Lung (tissue), 12 donors: ENCODE measurements around the gene ADGRF1. TPM values are rescaled to one million over a fixed set of nuclear protein-coding genes. Genes with fewer than 3 reads are reported as not detected.

Experiments
- ATAC-seq: fragments of 200-7000 bp; cut with Tn5 transposase; one replicate; pipeline ENCODE4 v1.9.1; 2020; ENCODE audit warnings: moderate number of reproducible peaks; ENCODE audit not compliant: insufficient read depth, low FRiP score
- DNase-seq, 3 donors: peaks; one replicate each; pipeline ENCODE4 v3.0.0-alpha.2; 2013 to 2017
- H3K27ac ChIP-seq, 2 donors: one replicate each; pipeline ENCODE4 v1.5.1; 2013; ENCODE audit warnings: mild to moderate bottlenecking in 2 of 2, moderate library complexity in 2 of 2, control low read depth in 1 of 2, inconsistent platforms in 1 of 2, low read depth in 1 of 2, low read length in 1 of 2
- H3K27me3 ChIP-seq, 3 donors: one replicate each; pipeline ENCODE4 v1.5.1; 2013; ENCODE audit warnings: low read length in 2 of 3; ENCODE audit not compliant: control insufficient read depth in 3 of 3, insufficient read depth in 3 of 3
- H3K36me3 ChIP-seq, 4 donors: one replicate each; pipeline ENCODE4 v1.5.1; 2013; ENCODE audit warnings: low read length in 4 of 4, mild to moderate bottlenecking in 1 of 4, moderate library complexity in 1 of 4; ENCODE audit not compliant: control insufficient read depth in 4 of 4, insufficient read depth in 4 of 4
- H3K4me1 ChIP-seq, 5 donors: one replicate each; pipeline ENCODE4 v1.5.1; 2013; ENCODE audit warnings: low read length in 5 of 5, mild to moderate bottlenecking in 2 of 5, moderate library complexity in 1 of 5; ENCODE audit not compliant: control insufficient read depth in 5 of 5, insufficient read depth in 5 of 5
- H3K4me3 ChIP-seq: one replicate; pipeline ENCODE4 v1.5.1; 2013; ENCODE audit warnings: mild to moderate bottlenecking, control low read depth, moderate library complexity
- H3K9ac ChIP-seq, 2 donors: one replicate each; pipeline ENCODE4 v1.5.1; 2013; ENCODE audit warnings: low read length in 2 of 2, control low read depth in 1 of 2; ENCODE audit not compliant: insufficient read depth in 1 of 2
- H3K9me3 ChIP-seq, 4 donors: one replicate each; pipeline ENCODE4 v1.5.1; 2013; ENCODE audit warnings: low read length in 3 of 4, mild to moderate bottlenecking in 1 of 4, moderate library complexity in 1 of 4; ENCODE audit not compliant: control insufficient read depth in 4 of 4, insufficient read depth in 3 of 4
- WGBS, 2 donors: extraction: QIAGEN DNeasy Blood & Tissue Kit; methylation state at CpG; one replicate each; pipeline ENCODE4 v1.1.7; 2013; 5-methylcytosine and 5-hydroxymethylcytosine counted together
- polyA plus RNA-seq, 2 donors: library from polyadenylated mRNA; stranded (reverse); fragments of 200-250 nt; gene quantifications; one replicate each; pipeline ENCODE4 v1.2.1, GENCODE V29; 2013
- total RNA-seq, 2 donors: library from RNA; depleted of rRNA in 1 of 2; stranded (reverse); fragments of >200 nt in 1 of 2; gene quantifications; one replicate each; pipeline ENCODE4 v1.2.1, GENCODE V29; 2014 to 2021
- TF ChIP-seq, protein P1 (sequence below): IDR thresholded peaks from 2 replicates; pipeline ENCODE4 v1.5.1; 2012; ENCODE audit warnings: mild to moderate bottlenecking; ENCODE audit errors: control extremely low read depth, extremely low read depth
- donor health status: control.
- donor health status: control.
- donor health status: Bipolar disorder and iron deficiency.
- donor health status: healthy.
- donor health status: DM: yes; HTN: yes; CAD: no.

The ADGRF1 gene
- total and polyA plus RNA-seq, 4 donors = 4.0 to 23.3 (median 12.6) TPM

DNA sequence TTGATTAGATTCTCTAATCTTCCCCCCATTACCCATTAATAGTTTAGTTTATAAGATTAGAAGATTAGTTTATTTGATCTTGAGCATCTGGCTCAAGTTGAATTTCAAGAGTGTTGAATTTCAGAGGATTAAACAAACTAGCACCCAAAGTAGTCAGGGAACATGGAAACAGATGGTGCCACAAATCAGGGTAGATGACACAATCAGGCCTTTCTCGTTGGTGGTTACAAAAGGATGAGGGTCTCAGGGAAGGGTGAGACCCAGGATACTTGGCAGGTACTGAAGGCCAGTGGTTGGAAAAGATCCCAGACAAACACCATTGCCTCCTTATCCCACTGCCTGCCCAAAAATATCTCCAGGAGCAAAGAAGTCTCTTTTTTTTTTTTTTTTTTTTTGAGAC lies 29.5 kb upstream of the ADGRF1 start:
- DNase-seq (no peak), ATAC-seq (no peak)
- Histone ChIP-seq H3K9me3 (no peaks in the 10 kb centered on the region), H3K4me1 (peaks cover 0 to 19% (median 8%) of the 10 kb centered on the region in 5 donors), H3K27ac (peak overlapping the region in 1 of 2 donors; percentile 17), H3K27me3 (no peaks in the 10 kb centered on the region), H3K4me3 (no peak overlapping the region), H3K9ac (no peak overlapping the region), H3K36me3 (no peaks in the 10 kb centered on the region)
- TF ChIP-seq, protein P1, sequence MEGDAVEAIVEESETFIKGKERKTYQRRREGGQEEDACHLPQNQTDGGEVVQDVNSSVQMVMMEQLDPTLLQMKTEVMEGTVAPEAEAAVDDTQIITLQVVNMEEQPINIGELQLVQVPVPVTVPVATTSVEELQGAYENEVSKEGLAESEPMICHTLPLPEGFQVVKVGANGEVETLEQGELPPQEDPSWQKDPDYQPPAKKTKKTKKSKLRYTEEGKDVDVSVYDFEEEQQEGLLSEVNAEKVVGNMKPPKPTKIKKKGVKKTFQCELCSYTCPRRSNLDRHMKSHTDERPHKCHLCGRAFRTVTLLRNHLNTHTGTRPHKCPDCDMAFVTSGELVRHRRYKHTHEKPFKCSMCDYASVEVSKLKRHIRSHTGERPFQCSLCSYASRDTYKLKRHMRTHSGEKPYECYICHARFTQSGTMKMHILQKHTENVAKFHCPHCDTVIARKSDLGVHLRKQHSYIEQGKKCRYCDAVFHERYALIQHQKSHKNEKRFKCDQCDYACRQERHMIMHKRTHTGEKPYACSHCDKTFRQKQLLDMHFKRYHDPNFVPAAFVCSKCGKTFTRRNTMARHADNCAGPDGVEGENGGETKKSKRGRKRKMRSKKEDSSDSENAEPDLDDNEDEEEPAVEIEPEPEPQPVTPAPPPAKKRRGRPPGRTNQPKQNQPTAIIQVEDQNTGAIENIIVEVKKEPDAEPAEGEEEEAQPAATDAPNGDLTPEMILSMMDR = no peak
- 28 to 59% methylated on average over 1 of the region's 1 CpG for WGBS, 2 donors

DNA sequence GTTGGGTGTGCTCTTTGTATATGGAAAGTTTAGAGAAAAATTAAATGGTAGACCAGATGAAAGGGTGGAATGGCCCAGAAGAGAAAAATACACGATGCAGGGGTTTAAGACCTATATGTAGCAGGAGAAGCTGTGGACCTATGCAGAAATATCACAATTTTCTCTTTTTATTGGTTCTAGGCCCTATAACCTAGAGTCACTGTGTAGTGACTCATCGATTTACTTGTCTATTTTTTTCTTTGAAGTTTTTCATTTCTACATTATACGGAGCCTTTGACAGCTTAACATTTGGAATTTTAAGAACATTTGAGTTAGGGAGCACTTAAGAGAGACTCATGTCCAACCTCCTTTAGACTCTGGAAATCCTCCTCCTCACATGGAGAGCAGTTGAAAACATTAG lies 28.3 kb upstream of the ADGRF1 start:
- H3K4me1 ChIP-seq = peaks cover 0 to 9% (median 0%) of the 10 kb centered on the region in 5 donors
- no peak overlapping the region for H3K4me3 ChIP-seq
- no peak overlapping the region for H3K27ac ChIP-seq
- TF ChIP-seq, protein P1 = no peak
- DNase-seq (no peak), ATAC-seq (no peak)
- H3K36me3 ChIP-seq = no peaks in the 10 kb centered on the region
- 94 to 95% methylated on average over 3 of the region's 3 CpGs for WGBS, 2 donors
- H3K9me3 ChIP-seq = peaks cover 0 to 1% (median 0%) of the 10 kb centered on the region in 4 donors
- H3K27me3 ChIP-seq = no peaks in the 10 kb centered on the region
- no peak overlapping the region for H3K9ac ChIP-seq

DNA sequence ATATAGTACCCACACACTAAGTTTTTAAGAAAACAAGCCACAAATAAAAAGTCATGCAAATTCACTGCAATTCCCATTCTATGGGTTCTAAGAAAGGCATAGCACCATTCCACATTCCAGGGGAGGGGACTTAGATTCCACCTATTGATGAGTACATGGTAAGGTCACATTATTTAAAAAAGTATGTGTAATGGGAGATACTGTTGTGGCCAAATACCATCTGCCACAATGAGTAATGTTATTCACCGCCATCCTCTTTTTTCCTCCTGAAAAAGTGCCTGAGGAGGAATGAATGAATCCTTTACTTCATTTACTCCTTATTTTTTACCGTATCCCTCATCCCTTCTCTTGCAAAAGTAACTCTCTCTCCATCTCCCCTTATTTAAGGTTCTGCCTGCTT lies 27.0 kb upstream of the ADGRF1 start:
- 95 to 98% methylated on average over 2 of the region's 2 CpGs for WGBS, 2 donors
- H3K4me1 ChIP-seq = peaks cover 0 to 9% (median 0%) of the 10 kb centered on the region in 5 donors

More for the DNA sequence above, 27.0 kb upstream of the ADGRF1 start:
- no peak for DNase-seq
- Histone ChIP-seq H3K9ac (no peak overlapping the region), H3K27me3 (no peaks in the 10 kb centered on the region), H3K27ac (no peak overlapping the region), H3K36me3 (no peaks in the 10 kb centered on the region), H3K9me3 (peaks cover 0 to 1% (median 0%) of the 10 kb centered on the region in 4 donors), H3K4me3 (no peak overlapping the region)
- TF ChIP-seq, protein P1 = no peak
- ATAC-seq = no peak
